IPS-15b (cell line): Measurements from ENCODE around the gene CNTD1.
"Not testable (repeated sequence)": the region's sequence is repeated elsewhere in the genome, so short reads cannot be mapped to it uniquely, and the experiment has no call there.

Experiments
- H3K27me3 ChIP-seq: one replicate; pipeline ENCODE4 v1.6.1; 2013; ENCODE audit warnings: low read length; ENCODE audit not compliant: control insufficient read depth, insufficient read depth
- H3K36me3 ChIP-seq: one replicate; pipeline ENCODE4 v1.6.1; 2013; ENCODE audit warnings: low read length; ENCODE audit not compliant: control insufficient read depth, insufficient read depth
- H3K4me1 ChIP-seq: one replicate; pipeline ENCODE4 v1.6.1; 2013; ENCODE audit warnings: mild to moderate bottlenecking, low read length; ENCODE audit not compliant: control insufficient read depth, insufficient read depth
- H3K4me3 ChIP-seq: one replicate; pipeline ENCODE4 v1.5.1; 2013; ENCODE audit warnings: low read depth, low read length
- H3K9ac ChIP-seq: one replicate; pipeline ENCODE4 v1.6.1; 2013; ENCODE audit warnings: low read depth, mild to moderate bottlenecking, low read length
- H3K9me3 ChIP-seq: one replicate; pipeline ENCODE4 v1.6.1; 2013; ENCODE audit warnings: mild to moderate bottlenecking, low read length; ENCODE audit not compliant: control insufficient read depth, insufficient read depth

CNTD1 gene

GRCh38 chr17:42853597-42853967 lies 54.9 kb downstream of the CNTD1 start:
- Histone ChIP-seq H3K27me3 (no peaks in the 10 kb centered on the region), H3K4me3 (no peak overlapping the region), H3K36me3 (no peaks in the 10 kb centered on the region), H3K4me1 (no peaks in the 10 kb centered on the region), H3K9me3 (no peaks in the 10 kb centered on the region), H3K9ac (no peak overlapping the region)

GRCh38 chr17:42853968-42854790 lies 55.5 kb downstream of the CNTD1 start:
- Histone ChIP-seq H3K4me3 (no peak overlapping the region), H3K9ac (no peak overlapping the region), H3K36me3 (no peaks in the 10 kb centered on the region), H3K4me1 (no peaks in the 10 kb centered on the region), H3K9me3 (no peaks in the 10 kb centered on the region), H3K27me3 (no peaks in the 10 kb centered on the region)

- Histone ChIP-seq H3K27me3 (no peaks in the 10 kb centered on the region), H3K9me3 (no peaks in the 10 kb centered on the region), H3K9ac (no peak overlapping the region), H3K4me1 (no peaks in the 10 kb centered on the region), H3K4me3 (no peak overlapping the region), H3K36me3 (no peaks in the 10 kb centered on the region)
Measured at GRCh38 chr17:42855048-42855596, 56.5 kb downstream of the CNTD1 start.

GRCh38 chr17:42856093-42856492 lies 57.4 kb downstream of the CNTD1 start:
- H3K4me1 ChIP-seq, H3K36me3 ChIP-seq, H3K4me3 ChIP-seq, H3K9ac ChIP-seq, H3K27me3 ChIP-seq, H3K9me3 ChIP-seq: not testable (repeated sequence)

GRCh38 chr17:42856516-42856915 lies 57.9 kb downstream of the CNTD1 start:
- H3K27me3 ChIP-seq, H3K9ac ChIP-seq, H3K36me3 ChIP-seq, H3K9me3 ChIP-seq, H3K4me1 ChIP-seq, H3K4me3 ChIP-seq: not testable (repeated sequence)

GRCh38 chr17:42857389-42857788 lies 58.7 kb downstream of the CNTD1 start:
- H3K4me3 ChIP-seq: no peak overlapping the region
- H3K9ac ChIP-seq: no peak overlapping the region
- H3K36me3 ChIP-seq: no peaks in the 10 kb centered on the region
- H3K27me3 ChIP-seq: no peaks in the 10 kb centered on the region
- H3K9me3 ChIP-seq: no peaks in the 10 kb centered on the region
- no peaks in the 10 kb centered on the region for H3K4me1 ChIP-seq
